Activated CD4-positive, CD25-positive, alpha-beta regulatory T cell treated with anti-CD3 and anti-CD28 coated beads, Interleukin-2, amount 50 U/mL, for 24 hours (primary cell): ENCODE measurements around the gene EXOSC2.

Experiments
- ATAC-seq, 2 donors: fragments of 150-1000 bp; cut with Tn5 transposase; one replicate each; pipeline ENCODE4 v1.10.0; 2021; ENCODE audit warnings: mild to moderate bottlenecking in 1 of 2, moderate library complexity in 1 of 2

EXOSC2 gene

GRCh38 chr9:130693426-130694191 lies at the start of gene EXOSC2:
EXOSC2 (plus strand) TSS chr9:130693780; CDS start chr9:130693792, 12 bp downstream.
- peak; percentile 98 to 99 for ATAC-seq

- no peak for ATAC-seq
Observed at GRCh38 chr9:130651221-130651620, 42.4 kb upstream of the EXOSC2 start.

GRCh38 chr9:130651752-130652151 lies 41.8 kb upstream of the EXOSC2 start:
- no peak for ATAC-seq

- ATAC-seq = no peak
Observed at GRCh38 chr9:130654879-130655278, 38.7 kb upstream of the EXOSC2 start.

GRCh38 chr9:130658893-130659698 lies 34.5 kb upstream of the EXOSC2 start:
- ATAC-seq = no peak

GRCh38 chr9:130659699-130660248 lies 33.8 kb upstream of the EXOSC2 start:
- no peak for ATAC-seq

- ATAC-seq = no peak
Observed at GRCh38 chr9:130660326-130660682, 33.3 kb upstream of the EXOSC2 start.

GRCh38 chr9:130660683-130661450 lies 32.7 kb upstream of the EXOSC2 start:
- ATAC-seq = peak in 1 of 2 donors; percentile 36

GRCh38 chr9:130661451-130662098 lies 32.0 kb upstream of the EXOSC2 start:
- ATAC-seq = no peak

- no peak for ATAC-seq
Observed at GRCh38 chr9:130662099-130662969, 31.2 kb upstream of the EXOSC2 start.

GRCh38 chr9:130662970-130663257 lies 30.7 kb upstream of the EXOSC2 start:
- ATAC-seq = no peak

GRCh38 chr9:130663258-130663976 lies 30.2 kb upstream of the EXOSC2 start:
- peak in 1 of 2 donors; percentile 29 for ATAC-seq

- ATAC-seq = no peak
Observed at GRCh38 chr9:130663977-130664250, 29.7 kb upstream of the EXOSC2 start.

GRCh38 chr9:130664251-130665028 lies 29.1 kb upstream of the EXOSC2 start, which contains the start of gene PRDM12:
PRDM12 (plus strand) TSS chr9:130664594; CDS start chr9:130664654, 60 bp downstream.
- ATAC-seq = no peak

GRCh38 chr9:130665029-130665430 lies 28.6 kb upstream of the EXOSC2 start:
- no peak for ATAC-seq

- no peak for ATAC-seq
Observed at GRCh38 chr9:130665431-130666392, 27.9 kb upstream of the EXOSC2 start.

- ATAC-seq = no peak
Observed at GRCh38 chr9:130666393-130667119, 27.0 kb upstream of the EXOSC2 start.

GRCh38 chr9:130667120-130667435 lies 26.5 kb upstream of the EXOSC2 start:
- ATAC-seq = no peak
